HG03066 (cell line): ENCODE data around the gene KLHL25.

Source experiments
- ATAC-seq: cut with Tn5 transposase; IDR thresholded peaks from one replicate; pipeline ENCODE4 v1.9.1; 2021; ENCODE audit warnings: low read depth; ENCODE audit not compliant: unreplicated experiment

KLHL25 gene

DNA sequence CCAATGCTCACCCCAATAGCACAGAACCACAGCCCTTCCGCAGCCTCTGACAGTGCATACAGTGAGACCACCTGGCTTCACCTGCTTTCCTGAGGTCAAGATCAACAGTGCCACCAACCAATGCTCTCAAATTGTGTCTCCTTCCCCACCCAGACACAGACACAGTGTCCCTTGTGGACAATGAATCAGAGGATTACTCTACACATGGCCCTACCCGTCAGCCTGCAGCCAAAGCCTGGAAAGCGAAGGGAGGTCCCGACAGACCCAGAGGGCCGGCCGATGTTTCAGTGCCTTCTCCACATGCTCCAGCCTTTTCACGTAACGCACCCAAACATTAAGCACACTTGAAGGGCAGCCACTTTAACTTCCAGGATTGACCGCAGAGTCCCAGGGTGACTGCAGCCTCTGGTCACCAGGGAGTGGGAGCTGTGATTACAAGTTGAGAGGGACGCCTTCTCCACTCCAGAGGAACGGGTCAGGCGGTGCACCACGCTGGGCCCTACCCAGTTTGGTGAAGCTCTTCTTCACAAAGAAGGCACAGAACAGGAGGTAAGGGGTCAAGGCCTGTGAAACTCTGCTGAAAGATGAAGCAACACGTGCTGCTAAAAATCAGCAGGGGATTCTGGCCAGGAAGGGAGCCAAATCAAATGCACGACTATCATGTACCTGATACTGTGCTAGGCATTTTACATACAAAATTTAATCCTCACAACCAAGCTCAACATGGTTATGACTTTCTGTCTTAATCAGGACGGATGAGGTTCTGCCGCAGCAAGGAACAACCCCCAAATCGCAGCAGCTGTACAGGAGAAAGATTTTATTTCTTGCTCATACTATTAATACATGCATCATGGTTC, 17.2 kb downstream of the KLHL25 start:
- ATAC-seq, result no peak

DNA sequence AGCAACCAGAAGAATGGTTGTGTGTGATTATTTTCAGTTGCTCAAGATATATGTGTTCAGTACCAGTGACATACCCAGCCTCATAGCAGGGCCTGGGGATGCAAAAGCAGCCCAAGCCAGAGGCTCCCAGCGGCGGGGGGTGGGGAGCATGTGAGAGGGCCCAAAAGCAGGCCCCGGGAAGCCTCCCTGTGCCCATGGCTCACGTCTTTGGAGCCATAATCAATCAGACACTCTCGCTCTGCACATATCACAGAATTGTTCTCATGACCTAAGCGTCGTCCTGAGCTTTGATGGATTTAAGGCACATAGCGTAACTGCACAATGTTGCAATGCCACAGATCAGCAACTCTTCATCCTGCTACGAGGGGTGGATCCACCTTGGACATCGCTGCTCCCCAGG, 20.8 kb downstream of the KLHL25 start:
- no peak for ATAC-seq

DNA sequence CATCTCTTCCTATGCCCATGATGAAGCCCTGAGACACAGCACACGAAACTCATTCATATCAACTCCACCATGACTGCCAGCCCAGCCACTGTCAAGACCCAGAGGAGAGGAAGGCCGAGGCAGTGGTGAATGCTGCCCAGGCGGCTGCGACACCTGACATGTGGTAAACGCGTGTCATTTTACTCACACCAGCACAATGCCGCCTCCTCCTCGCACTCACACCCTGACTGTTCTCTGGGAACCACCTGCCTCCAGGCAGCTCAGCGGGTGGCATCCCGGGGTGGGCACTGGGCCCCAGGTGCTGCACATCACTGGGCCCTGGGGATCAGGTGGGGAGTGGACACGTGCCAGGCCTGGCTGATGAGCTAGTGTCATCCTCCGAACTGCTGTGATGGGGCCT, 21.5 kb downstream of the KLHL25 start:
- no peak for ATAC-seq

DNA sequence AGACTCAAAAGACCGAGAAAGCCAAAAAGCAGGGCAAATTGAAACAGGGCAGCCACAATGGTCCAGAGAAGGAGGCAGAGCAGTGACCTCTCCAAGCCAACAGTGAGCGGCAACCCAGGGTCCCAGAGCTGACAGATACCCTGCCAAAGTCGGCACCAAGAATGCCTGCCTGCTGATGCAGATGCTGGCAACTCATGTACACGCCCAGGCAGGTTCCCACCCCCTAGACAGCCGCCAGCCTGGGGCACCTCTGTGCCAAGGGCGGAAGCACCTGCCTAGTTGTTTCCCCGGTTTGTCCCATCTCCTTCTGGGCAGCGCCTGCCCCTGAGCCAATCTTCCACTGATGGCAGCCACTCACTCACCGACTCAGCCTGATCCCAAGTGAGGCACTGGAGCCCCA, 22.1 kb downstream of the KLHL25 start:
- ATAC-seq, result no peak

- ATAC-seq, result no peak
Measured at GRCh38 chr15:85771781-85772445, 22.8 kb downstream of the KLHL25 start.

- ATAC-seq, result no peak
Measured at GRCh38 chr15:85771271-85771670, 23.5 kb downstream of the KLHL25 start.

DNA sequence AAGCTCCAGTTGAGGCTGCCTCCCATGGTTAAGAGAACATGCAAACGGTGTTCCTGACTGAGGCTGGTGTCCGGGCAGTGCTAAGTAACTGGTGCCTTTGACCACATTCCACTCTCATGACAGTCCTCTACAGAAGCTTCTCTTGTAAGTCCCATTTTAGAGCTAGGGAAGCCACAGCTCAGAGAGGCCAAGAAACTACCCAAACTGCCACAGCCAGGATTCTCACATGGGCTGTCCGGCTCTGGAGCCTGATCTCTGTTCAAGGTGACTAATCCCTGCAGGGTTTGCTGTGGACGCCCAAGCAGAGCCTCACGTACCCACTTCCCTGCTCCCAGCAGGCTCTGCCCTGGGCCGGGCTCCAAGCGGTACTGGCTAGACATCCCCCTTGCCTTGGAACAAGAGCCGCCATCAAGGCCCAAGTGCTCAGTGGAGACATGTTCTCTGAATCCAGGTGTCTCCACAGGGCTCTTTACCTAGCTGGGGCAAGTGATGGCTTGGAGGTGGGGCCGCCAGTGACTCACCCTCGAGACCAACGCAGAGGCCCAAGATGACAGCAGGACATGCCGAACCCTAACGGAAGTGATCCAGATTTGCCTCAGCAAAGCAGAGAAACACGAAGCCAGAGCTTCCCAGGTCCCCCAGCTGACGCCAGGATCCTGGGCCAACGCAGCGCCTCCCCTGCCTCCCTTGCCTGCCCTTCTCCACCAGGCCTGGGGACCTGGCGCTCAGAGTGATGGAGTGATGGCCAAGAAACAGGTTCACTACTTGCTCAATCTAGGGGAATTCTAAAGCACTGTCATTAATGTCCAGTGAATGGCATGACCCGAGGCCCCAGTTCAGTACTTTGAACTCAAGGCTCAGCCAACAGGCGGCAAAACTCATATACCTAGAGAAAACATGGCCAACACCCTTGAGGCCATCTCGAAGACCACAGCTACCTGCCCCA, 24.4 kb downstream of the KLHL25 start:
- no peak for ATAC-seq

DNA sequence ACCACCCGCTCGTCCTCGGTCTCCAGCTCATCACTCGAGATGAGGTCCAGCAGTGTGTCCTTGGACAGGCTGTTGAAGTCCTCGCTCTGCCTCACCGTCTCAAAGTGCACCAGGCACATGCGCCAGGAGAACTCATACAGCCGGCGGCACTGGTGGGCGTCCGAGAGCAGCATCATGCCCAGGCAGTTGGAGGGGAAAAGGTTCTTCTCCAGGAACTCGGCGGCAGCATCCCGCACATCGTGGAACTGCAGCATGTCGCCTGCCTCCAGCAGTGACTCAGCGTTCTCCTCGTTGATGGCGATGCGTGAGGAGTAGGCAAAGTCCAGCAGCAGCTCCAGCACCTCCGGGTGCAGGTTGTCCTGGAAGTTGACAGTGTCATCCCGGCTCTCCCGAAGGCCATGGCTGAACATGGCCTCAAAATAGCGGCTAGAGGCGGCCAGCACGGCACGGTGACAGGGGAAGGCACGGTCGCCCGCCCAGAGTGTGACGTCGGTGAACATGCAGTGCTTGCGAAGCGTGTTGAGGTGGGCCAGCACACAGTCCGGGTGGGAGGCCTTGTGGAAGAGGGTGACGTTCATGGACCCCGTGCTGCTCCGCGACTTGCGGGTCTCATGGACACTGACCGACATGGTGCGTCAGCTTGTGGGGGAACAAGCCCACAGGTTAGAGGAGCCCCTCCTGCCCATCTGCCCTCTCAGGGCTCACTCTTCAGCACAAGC, 25.4 kb downstream of the KLHL25 start:
- no peak for ATAC-seq

DNA sequence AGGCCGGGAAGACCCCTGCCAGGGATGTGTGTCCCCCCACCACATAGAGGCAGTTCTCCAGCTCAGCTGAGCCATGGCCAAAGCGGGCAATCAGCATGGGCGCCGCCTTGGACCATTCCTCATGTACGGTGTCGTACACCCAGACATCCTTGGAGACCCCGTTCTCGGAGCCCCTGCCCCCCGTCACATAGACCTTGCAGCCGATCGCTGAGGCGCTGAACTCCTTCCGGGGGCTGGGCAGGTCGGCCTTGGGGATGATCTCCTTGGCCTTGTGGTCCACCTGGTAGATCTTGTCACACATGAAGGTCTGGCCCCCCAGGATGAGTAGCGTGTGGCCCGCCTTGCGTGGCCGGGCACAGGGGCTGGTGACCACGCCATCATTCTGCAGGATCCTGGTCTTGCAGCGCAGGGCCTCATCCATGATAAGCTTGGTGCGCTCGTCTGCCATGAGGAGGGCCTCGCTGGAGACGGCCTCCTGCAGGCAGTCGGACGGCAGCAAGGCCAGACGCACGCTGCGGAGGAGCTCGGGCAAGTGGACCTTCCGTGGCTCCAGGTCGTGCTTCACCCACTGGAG, 26.0 kb downstream of the KLHL25 start:
- no peak for ATAC-seq

DNA sequence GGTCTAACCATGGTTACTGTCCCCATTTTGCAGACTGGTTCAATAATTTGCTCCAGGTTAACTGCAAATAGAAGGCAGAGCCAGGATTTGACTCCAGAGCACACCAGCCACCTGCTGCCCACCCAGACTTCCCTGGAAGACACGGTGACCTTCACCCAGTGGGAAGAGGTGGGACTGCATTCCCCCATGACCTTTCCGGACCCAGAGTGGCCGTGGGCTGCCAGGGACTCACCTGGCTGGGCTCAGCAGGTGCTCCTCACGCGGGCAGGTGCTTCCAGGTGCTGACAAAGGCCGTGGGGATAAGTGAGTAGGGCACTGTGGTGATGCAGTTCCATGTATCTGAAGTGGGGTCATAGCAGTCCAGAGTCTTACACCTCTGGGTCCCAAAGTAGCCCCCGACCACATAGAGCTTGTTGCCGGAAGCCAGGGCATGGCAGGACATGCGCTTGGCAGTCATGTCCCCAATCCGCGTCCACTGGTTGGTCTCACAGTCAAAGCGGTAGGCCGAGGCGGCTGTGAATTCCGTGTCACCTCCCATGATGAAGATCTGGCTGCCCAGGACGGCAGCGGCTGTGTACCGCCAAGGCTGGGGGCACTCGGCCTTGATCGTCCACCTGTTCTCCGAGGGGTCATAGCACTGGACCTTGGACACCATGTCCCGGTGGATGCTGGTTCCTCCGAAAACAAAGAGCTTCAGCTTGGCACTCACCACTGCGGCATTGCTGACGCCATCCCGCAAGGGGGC, 26.8 kb downstream of the KLHL25 start:
- ATAC-seq, result no peak

- no peak for ATAC-seq
Measured at GRCh38 chr15:85766001-85766831, 28.5 kb downstream of the KLHL25 start.

DNA sequence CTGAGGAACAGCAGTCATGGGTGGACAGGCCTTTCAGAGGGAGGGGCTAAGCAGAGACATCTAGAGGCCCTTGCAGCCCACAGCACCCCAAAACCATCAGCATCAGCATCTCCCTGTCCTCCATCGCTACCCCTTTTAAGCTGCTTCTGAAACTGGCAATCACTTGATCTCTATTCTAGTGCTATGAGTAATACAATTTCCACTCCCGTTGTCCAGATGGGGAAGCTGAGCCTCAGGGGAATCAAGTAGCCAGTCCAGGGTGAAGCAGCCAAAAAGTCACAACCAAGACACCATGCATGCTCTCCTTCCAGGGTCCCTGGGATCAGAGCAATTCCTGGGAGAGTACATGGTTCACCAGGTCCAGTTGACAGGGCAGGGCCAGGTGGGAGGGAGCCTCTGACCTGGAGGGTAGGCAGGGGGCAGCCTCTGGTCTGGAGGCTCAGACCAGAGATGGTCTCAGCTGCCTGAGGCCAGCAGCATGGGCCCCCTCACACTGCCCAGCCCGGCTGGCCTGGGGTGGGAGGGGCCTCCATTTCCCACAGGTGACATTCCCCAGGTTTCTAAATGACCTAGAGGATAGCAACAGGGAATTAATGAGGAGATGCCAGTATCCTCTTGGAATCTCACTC, 30.0 kb downstream of the KLHL25 start:
- ATAC-seq, result no peak

- ATAC-seq, result no peak
Measured at GRCh38 chr15:85763673-85764633, 30.8 kb downstream of the KLHL25 start.

DNA sequence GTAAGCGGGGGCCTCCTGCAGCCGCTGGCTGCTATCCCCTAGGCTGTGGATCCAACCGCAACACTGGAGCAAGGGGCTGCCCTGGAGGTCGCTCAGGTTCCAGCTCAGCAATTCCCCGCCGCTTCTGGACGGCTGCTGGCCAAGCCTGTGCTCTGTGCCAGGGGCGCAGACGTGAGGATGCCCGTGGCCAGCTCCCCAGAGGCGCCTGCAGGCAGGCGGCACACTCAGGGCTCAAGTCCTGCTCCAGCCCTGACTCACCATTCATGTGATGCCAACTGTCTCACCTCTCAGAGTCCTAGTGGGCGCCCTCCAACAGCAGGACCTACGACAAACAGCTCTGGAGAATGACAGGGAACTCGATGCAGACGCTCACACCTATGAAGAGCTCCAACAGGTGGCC, 31.6 kb downstream of the KLHL25 start:
- ATAC-seq, result no peak

DNA sequence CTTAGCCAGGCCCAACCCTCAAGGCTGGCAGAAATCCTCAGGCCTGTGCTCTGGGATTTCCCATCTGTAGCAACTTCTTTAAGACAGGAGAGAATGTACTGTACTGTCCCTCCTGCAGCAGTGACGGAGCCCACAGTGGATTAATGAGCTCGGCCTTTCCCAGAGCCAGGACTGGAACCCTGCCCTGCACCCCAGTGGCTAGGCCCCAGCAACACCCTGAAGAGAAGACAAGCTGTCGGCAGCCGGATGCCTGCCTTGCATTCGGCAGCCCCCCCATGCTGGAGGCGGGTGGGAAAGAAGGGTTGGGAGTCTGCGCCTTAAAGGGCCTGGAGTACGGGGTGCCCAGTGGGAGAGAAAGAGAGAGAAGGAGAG, 32.0 kb downstream of the KLHL25 start:
- no peak for ATAC-seq

- no peak for ATAC-seq
Measured at GRCh38 chr15:85762039-85762755, 32.5 kb downstream of the KLHL25 start.
